AG04450 (cell line): ENCODE results near the gene BUD13. TPM values are rescaled to one million over a fixed set of nuclear protein-coding genes. Genes with fewer than 3 reads are reported as not detected.

ENCODE experiments used
- CTCF ChIA-PET: fragments of 300-600, 350-600 bp; formaldehyde crosslinking; extraction: SDS; loops from one replicate; lab custom pipeline; 2022; ENCODE audit warnings: antibody characterized with exemption, inconsistent platforms; lab: Charles Lee
- POLR2A ChIA-PET: fragments of 350-600 bp; formaldehyde crosslinking; extraction: SDS; loops from one replicate; lab custom pipeline; 2021; ENCODE audit warnings: antibody characterized with exemption, inconsistent platforms; lab: Yijun Ruan, JAX
- DNase-seq: peaks from one replicate; pipeline ENCODE4 v3.0.0-alpha.2; 2011; ENCODE audit warnings: low read depth, low spot score
- H3K27ac ChIP-seq: one replicate; pipeline ENCODE4 v1.5.1; 2012; ENCODE audit warnings: low read depth, low read length, control low read depth
- H3K27me3 ChIP-seq: one replicate; pipeline ENCODE4 v1.6.0; 2012; ENCODE audit warnings: low read length; ENCODE audit not compliant: control insufficient read depth, insufficient read depth
- H3K4me3 ChIP-seq: 2 replicates; pipeline ENCODE4 v1.5.1; 2011; ENCODE audit warnings: mild to moderate bottlenecking, low read depth, low read length, control low read depth
- H3K9me3 ChIP-seq: 2 replicates; pipeline ENCODE4 v1.5.1; 2012; ENCODE audit warnings: low read length; ENCODE audit not compliant: control insufficient read depth, insufficient read depth
- polyA plus RNA-seq: library from polyadenylated mRNA; depleted of rRNA; stranded (reverse); fragments of >200 nt; gene quantifications from 2 replicates; pipeline ENCODE4 v1.2.3, GENCODE V29; 2011
- TF ChIP-seq, protein P1 (sequence below): IDR thresholded peaks from 2 replicates; pipeline ENCODE4 v1.5.1; 2011; ENCODE audit warnings: low read depth, low read length, control low read depth, inconsistent platforms

Gene BUD13
- polyA plus RNA-seq, 1 experiment: 12.3 TPM

DNA sequence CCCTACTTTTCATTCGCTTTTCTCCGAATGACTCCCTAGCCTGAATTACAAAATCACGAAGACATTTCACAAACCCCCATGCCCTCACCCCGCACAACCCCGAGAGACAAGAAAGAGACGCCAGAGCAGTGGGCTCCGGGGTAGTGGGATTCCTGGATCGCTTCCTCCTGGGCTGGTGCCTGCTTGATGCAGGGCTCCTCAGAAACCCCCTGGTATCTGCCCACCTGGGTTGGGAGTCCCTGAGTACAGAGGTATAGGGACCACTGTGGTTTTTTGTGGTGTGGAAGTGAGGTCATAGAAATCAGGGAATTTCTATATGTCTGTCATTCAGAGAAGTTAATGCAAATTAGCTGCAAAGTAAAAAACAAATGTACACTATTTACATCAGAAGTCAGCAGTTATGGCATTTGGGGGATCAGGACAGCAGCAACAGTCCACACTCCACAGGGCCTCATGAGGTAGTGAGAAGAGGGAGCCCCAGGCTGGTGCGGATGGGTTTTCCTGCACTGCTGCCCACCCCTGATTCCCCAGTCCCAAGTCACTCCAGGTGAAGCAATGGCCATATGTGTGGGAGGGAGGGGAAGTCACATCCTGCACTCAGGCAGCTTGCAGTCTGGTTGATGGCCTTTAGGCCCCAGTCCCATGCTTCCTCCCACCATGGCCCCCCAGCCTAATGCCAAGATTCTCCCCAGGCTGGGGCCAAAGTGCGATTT, 39.6 kb downstream of the BUD13 start:
- POLR2A ChIA-PET: no interaction called here
- TF ChIP-seq, protein P1, sequence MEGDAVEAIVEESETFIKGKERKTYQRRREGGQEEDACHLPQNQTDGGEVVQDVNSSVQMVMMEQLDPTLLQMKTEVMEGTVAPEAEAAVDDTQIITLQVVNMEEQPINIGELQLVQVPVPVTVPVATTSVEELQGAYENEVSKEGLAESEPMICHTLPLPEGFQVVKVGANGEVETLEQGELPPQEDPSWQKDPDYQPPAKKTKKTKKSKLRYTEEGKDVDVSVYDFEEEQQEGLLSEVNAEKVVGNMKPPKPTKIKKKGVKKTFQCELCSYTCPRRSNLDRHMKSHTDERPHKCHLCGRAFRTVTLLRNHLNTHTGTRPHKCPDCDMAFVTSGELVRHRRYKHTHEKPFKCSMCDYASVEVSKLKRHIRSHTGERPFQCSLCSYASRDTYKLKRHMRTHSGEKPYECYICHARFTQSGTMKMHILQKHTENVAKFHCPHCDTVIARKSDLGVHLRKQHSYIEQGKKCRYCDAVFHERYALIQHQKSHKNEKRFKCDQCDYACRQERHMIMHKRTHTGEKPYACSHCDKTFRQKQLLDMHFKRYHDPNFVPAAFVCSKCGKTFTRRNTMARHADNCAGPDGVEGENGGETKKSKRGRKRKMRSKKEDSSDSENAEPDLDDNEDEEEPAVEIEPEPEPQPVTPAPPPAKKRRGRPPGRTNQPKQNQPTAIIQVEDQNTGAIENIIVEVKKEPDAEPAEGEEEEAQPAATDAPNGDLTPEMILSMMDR: no peak
- peaks cover 37% of the 10 kb centered on the region for H3K27me3 ChIP-seq
- CTCF ChIA-PET: interaction anchor here (0.5 to 4.2 kb wide), 15 partner anchors 9 to 494 kb away, joined by 3 to 85 read pairs (median 4); no protein-coding TSS in a partner anchor
- DNase-seq: no peak
- H3K4me3 ChIP-seq: no peak overlapping the region
- H3K27ac ChIP-seq: no peak overlapping the region
- no peaks in the 10 kb centered on the region for H3K9me3 ChIP-seq

DNA sequence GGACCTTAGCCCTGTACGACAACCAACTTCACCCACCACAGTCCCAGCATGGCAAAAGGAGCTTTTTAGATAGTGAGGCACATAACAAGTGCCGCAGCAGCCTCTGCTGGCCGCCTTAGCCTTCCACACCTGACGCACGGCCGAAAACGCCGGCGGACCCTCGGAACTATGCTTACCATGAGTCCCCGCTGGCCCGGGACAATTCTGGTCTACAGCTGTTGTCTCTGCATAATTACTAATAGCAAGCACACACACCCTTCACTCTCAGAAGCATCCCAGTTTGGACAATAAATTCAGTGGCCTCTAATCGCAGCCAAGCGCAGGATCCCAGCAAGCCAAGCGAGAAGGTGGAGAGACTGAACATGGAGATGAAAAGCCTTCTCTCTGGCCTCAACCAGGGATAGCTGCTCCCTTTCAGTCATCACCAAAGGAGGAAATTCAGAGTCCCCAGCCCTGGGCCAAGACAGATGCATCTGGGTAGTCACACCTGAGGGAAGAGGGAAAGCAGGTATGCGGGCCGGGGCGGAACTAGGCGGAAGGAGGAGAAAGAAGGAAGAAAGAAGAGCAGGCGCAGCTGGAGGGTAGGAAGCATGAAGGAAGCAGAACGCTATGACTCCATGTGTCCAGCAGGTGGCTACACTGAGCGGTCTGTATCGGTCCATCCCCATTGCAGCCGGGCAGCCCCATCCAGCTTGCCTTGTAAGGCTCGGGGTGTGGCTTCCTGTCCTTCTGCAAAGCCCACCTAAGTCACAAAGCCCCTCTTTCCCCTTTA, 40.3 kb downstream of the BUD13 start:
- CTCF ChIA-PET: interaction anchor here (0.5 to 4.2 kb wide), 14 partner anchors 8 to 495 kb away, joined by 3 to 85 read pairs (median 4); no protein-coding TSS in a partner anchor
- peak; percentile 26 for DNase-seq
- peaks cover 41% of the 10 kb centered on the region for H3K27me3 ChIP-seq
- no peak overlapping the region for H3K4me3 ChIP-seq
- POLR2A ChIA-PET: no interaction called here
- H3K27ac ChIP-seq: no peak overlapping the region
- no peaks in the 10 kb centered on the region for H3K9me3 ChIP-seq
- TF ChIP-seq, protein P1: peak; percentile 89

- ChIA-PET POLR2A (no interaction called here), CTCF (interaction anchor here (1.0 to 4.2 kb wide), 5 partner anchors 11 to 495 kb away, joined by 3 to 85 read pairs (median 7); no protein-coding TSS in a partner anchor)
- DNase-seq: no peak
- TF ChIP-seq, protein P1: no peak
- H3K4me3 ChIP-seq: no peak overlapping the region
- H3K27ac ChIP-seq: no peak overlapping the region
- no peaks in the 10 kb centered on the region for H3K9me3 ChIP-seq
- peaks cover 47% of the 10 kb centered on the region for H3K27me3 ChIP-seq
These were observed 41.0 kb downstream of the BUD13 start for GRCh38 chr11:116731821-116732220.

DNA sequence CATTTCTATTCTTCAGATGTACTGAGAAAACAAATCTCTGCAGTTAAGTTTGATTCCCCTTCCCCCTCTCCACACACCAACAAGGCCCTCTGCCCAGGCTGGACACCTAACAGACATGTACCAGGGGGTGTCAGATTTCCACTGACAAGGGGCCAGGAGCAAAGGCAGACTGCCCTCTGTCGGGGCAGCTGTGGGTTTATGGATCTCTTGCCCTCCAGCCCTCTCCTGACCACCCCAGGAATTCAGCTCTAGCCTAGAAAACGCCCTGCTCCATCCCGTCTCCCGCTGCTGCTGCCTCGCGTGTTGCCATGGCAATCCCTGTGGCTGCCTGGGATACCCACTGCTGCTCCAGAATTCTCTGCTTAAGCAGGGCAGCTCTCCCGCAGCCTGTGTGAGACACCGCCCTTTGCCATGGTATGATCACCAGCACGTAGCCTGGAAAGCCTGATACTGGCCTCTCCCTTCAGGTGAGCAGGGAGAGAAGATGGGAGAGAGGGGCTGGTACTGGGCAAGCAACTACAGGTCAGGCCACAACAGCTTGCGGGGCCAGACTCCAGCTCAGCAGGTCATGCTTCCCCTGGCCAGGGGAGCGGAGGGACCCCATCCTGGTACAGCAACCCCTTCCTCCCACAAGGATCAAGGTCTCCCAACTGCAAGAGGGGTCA, 41.6 kb downstream of the BUD13 start:
- Histone ChIP-seq H3K27ac (no peak overlapping the region), H3K9me3 (no peaks in the 10 kb centered on the region), H3K4me3 (no peak overlapping the region), H3K27me3 (peaks cover 52% of the 10 kb centered on the region)
- no peak for DNase-seq
- CTCF ChIA-PET: interaction anchor here (4.2 kb wide), 1 partner anchor 11 kb away, joined by 85 read pairs; no protein-coding TSS in a partner anchor
- TF ChIP-seq, protein P1: no peak
- POLR2A ChIA-PET: no interaction called here
